ENCODE data around the gene LLGL1.

GRCh38 chr17:18248811-18249210 lies 23.4 kb downstream of the LLGL1 start:
- TF ChIP-seq, protein P1, sequence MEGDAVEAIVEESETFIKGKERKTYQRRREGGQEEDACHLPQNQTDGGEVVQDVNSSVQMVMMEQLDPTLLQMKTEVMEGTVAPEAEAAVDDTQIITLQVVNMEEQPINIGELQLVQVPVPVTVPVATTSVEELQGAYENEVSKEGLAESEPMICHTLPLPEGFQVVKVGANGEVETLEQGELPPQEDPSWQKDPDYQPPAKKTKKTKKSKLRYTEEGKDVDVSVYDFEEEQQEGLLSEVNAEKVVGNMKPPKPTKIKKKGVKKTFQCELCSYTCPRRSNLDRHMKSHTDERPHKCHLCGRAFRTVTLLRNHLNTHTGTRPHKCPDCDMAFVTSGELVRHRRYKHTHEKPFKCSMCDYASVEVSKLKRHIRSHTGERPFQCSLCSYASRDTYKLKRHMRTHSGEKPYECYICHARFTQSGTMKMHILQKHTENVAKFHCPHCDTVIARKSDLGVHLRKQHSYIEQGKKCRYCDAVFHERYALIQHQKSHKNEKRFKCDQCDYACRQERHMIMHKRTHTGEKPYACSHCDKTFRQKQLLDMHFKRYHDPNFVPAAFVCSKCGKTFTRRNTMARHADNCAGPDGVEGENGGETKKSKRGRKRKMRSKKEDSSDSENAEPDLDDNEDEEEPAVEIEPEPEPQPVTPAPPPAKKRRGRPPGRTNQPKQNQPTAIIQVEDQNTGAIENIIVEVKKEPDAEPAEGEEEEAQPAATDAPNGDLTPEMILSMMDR (conservative IDR thresholded peaks at IDR 0.05), result no peak
- no peak for TF ChIP-seq EZH2 (IDR thresholded peaks at IDR 0.05; ENCODE audit: low read depth)

Data from PC-9 (cell line).